ENCODE results near the gene CDK5R1.
"Not testable (repeated sequence)": the region's sequence is repeated elsewhere in the genome, so short reads cannot be mapped to it uniquely, and the experiment has no call there.

The CDK5R1 gene

GRCh38 chr17:32516940-32517701 is 30.3 kb downstream of the CDK5R1 start:
- DNase-seq (ENCODE audit: low read depth): no peak

DNA sequence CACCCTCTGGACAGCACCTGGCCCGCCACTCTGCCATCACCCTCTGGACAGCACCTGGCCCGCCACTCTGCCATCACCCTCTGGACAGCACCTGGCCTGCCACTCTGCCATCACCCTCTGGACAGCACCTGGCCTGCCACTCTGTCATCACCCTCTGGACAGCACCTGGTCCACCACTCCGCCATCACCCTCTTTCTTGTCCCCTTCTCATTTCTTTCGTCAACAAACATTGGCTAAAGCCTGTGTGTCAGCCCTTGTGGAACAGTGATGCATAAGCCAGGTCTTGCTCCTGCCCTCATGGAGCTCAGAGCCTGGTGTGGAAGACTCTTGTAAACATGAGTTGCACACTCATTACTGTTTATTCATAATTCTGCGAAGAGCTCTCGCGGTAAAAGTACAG is 31.2 kb downstream of the CDK5R1 start:
- no peak for DNase-seq (ENCODE audit: low read depth)

GRCh38 chr17:32518646-32519227 is 31.9 kb downstream of the CDK5R1 start:
- no peak for DNase-seq (ENCODE audit: low read depth)

DNA sequence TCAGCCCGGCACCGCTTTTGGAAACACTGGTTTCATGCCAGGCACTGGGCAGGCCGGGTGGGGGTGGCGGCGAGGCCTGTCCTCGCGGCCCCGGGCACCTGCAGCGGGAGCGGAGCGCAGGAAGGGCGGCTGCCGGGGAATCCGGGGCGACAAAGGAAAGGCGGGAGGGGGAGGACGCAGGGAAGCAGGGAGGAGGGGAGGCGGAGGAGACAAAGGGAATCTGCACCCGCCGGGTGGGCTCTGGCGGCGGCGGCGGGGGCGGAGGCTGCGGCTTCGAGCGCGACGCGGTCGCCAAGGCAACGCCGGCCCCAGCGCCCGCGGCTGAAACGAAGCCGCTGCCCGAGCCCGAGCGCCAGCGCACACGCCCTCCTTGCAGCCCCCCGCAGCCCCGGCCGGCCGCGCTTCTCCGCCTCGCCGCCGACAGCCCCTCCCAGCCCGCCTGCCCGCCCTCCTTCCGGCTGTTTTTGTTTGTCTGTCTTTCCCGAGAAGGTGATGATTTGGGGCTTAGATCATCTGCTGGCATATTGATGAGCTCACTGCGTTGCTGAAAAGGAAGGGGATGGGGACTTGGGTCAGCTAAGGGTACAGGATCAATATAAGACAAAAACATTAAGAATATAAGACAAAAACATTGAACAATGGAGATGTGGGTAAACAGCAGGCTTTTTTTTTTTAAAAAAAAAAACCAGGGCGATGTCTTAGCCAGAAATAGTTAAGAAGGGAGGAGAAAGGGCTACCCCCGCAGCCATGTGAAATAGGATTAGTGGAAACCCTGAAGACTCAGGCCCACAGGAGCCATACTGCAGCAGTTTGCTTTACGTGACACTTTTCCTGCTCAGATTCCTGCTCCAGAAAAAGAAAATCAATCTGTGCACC is 32.7 kb downstream of the CDK5R1 start:
- DNase-seq (ENCODE audit: low read depth): no peak

GRCh38 chr17:32520104-32520701 is 33.4 kb downstream of the CDK5R1 start:
- no peak for DNase-seq (ENCODE audit: low read depth)

- no peak for DNase-seq (ENCODE audit: low read depth)
Measured at GRCh38 chr17:32520737-32521404, 34.1 kb downstream of the CDK5R1 start.

GRCh38 chr17:32523017-32523680 is 36.4 kb downstream of the CDK5R1 start:
- no peak for DNase-seq (ENCODE audit: low read depth)

DNA sequence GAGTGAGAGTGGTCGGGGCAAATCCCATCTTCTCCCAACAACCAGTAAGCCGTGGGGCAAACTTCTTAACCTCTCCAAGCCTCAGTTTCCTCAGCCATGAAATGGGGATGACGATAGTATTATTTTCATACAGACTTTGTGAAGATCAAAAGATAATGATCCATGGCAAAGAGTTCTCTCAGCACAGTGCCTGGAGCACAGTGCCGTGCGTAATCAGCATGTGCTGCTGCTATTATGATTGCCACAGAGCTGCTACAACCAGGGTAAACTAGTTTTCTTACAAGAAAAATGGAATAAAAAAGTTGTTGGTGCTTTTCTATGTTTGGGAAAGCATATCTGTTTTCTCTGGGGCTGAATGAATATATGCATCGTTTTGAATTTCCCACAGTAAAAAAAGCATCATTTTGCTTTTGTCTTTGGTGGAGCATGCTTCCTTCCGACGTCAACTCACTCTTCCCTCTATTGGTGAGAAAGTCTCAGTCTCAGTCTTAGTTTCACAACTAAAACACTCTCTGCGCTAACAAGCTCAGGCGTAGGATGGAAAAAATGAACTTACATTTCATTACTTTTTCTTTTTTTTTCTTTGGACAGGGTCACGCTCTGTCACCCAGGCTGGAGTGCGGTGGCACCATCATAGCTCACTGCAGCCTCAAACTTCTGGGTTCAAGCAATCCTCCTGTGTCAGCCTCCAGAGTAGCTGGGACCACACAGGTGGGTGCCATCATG is 37.2 kb downstream of the CDK5R1 start:
- DNase-seq (ENCODE audit: low read depth): no peak

DNA sequence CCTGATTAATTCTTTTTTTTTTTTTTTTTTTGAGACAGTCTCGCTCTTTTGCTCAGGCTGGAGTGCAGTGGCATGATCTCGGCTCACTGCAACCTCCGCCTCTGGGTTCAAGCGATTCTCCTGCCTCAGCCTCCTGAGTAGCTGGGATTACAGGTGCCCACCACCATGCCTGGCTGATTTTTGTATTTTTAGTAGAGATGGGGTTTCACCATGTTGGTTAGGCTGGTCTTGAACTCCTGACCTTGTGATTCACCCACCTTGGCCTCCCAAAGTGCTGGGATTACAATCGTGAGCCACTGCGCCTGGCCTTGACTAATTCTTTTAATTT is 37.7 kb downstream of the CDK5R1 start:
- not testable (repeated sequence) for DNase-seq (ENCODE audit: low read depth)

DNA sequence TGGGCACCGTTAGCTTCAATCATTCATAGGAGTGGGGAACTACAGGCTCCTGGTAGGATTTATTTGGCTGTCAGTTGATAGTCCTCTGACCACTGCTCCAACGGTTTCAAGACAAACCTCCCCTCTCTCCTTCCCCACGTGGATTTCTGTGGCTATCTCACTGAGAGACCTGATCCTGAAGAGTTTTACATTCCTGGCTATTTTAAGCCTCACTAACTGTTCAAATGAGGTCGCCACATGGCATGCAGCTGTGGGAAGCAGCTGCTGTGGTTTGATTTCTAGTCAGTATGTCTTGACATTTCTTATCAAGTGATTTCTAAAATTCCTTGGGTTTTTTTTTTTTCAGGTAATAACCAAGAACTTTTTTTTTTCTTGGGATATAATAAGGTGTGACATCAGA is 38.3 kb downstream of the CDK5R1 start:
- DNase-seq (ENCODE audit: low read depth): no peak

GRCh38 chr17:32527146-32527545 is 40.4 kb downstream of the CDK5R1 start:
- DNase-seq (ENCODE audit: low read depth): no peak

DNA sequence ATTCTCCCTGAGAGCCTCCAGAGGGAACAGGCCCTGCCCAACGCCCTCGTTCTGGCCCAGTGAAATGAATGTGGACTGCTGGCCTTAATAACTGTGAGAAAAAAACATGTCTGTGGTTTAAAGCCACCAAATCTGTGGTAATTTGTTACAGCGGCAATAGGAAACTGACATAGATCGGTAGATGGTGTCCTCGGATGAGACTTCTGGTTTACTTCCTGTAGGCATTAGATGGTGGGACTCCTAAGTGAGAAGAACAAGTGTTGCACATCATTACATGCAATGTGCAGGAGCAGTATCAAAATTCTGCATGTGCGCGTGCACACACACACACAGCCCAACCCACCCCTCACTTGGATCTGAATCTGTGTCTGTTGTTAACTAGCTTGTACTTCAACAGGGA is 42.0 kb downstream of the CDK5R1 start:
- no peak for DNase-seq (ENCODE audit: low read depth)

DNA sequence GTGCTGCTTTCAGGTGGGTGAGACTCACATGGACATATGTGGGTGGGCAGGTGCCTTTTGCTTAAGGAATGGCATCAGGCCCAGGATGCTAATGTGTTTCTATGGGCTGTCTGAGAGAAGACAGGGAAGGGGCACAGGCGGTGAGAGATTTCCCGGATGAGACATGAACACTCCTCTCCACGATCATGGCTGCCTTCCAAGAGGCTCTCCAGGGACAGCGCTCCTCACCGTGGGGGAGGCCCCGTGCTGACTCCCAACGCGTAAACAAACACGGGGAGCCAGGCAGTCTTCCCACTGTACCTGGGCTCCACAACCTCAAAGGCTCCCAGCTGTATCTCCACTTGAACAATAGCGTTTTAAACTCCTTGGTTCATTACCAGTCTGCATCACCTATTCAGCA is 42.8 kb downstream of the CDK5R1 start:
- DNase-seq (ENCODE audit: low read depth): no peak

- no peak for DNase-seq (ENCODE audit: low read depth)
Measured at GRCh38 chr17:32533296-32533695, 46.5 kb downstream of the CDK5R1 start.

DNA sequence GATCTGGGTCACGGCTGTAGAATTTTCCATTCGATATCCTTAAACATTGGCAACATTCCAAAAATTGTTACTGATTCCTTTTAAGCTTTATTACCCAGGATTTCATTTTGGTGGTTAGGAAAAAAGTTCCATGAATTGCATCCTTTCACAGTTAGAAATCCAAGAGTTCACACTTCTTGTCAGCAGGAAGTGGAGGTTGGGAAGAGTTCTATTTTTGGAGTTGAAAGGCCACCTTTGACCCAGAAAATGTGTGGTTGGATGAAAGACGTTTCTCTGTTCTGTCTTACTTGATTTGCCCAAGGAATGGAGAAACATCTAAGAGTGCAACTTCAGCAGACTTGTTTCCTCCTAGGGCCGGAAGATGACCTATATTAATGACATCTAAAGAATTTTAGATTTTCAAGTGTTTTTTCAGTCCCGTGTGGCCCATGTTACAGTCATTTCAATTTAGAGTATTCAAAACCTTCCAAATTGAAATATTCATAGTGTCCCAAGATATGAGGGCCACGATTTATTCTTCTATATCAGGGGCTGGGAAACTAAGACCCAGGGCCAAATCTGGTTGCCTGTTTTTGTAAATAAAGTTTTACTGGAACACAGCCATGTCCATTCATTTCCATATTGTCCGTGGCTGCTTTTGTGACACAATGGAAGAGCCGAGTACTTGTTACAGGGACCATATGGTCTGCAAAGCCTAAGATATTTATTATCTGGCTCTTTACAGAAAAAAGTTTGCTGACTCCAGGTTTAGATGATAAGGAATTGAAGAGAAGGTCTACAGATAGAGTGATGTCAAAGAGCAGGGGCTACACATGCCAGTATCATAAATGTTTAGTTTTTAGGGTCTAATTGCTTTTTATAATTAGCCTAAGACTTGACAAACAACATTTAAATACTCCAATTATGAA is 50.2 kb downstream of the CDK5R1 start:
- DNase-seq (ENCODE audit: low read depth): no peak

Measured in stimulated activated CD8-positive, alpha-beta memory T cell treated with anti-CD3 and anti-CD28 coated beads, Interleukin-7, amount 100 ng/mL, for 24 hours (primary cell).